ENCODE results near the gene DAPK1.

DAPK1 gene

DNA sequence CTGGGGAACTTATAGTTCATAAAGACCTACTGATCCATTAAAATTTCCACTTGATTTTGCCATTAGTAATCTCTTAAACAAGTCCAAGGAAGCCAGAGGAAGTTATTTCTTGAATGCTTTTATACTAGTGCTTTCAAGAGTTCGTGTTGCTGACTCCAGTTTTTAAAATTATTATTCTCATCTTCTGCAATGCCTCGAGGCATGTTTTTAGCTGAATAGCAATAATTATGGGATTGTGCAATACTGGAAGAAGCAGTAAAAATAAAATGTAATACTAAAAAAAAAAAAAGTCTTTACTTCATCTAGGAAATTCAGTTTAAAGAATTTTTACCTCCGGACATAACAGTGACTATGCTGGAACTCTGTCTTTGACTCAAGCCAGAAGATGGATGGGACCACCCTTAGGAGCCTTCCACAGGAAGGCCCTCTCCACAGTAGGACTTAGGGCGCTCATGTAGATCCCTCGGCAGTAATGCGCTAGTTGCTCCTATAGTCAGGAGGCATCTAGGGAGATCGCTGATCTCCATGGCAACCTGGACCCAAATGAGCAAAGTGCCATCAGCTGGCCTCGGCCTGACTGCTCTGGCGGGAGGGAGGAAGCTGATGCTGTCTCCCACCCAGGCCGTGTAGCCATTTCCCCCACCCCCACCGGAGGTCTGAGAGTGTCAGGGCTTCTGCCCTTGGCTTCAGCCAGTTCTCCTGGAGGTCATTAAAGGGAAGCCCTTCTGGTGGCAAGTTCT lies 56.7 kb downstream of the DAPK1 start:
- Histone ChIP-seq H3K36me3 (ENCODE audit: control insufficient read depth, low read length) (no peaks in the 10 kb centered on the region), H4K20me1 (ENCODE audit: control insufficient read depth, insufficient read depth, low read depth, low read length) (no peaks in the 10 kb centered on the region), H3K4me2 (ENCODE audit: low read length) (no peak overlapping the region), H3K9me3 (ENCODE audit: control insufficient read depth, insufficient read depth, low read length) (no peaks in the 10 kb centered on the region), H3K27ac (ENCODE audit: low read depth, low read length) (no peak overlapping the region), H3F3A (ENCODE audit: control insufficient read depth, insufficient read depth) (no peaks in the 10 kb centered on the region), H3K27me3 (ENCODE audit: control insufficient read depth, low read length) (no peaks in the 10 kb centered on the region), H3K9me2 (replicated peaks; ENCODE audit: control insufficient read depth, low read length) (no peaks in the 10 kb centered on the region), H3K79me2 (ENCODE audit: control insufficient read depth, low read length) (no peaks in the 10 kb centered on the region), H3K4me1 (ENCODE audit: control insufficient read depth, low read length) (no peaks in the 10 kb centered on the region), H3K4me3 (ENCODE audit: low read length) (no peak overlapping the region)
- no peak for TF ChIP-seq EZH2phosphoT487 (IDR thresholded peaks at IDR 0.05; ENCODE audit: borderline replicate concordance, low read length)
- TF ChIP-seq, protein P1, sequence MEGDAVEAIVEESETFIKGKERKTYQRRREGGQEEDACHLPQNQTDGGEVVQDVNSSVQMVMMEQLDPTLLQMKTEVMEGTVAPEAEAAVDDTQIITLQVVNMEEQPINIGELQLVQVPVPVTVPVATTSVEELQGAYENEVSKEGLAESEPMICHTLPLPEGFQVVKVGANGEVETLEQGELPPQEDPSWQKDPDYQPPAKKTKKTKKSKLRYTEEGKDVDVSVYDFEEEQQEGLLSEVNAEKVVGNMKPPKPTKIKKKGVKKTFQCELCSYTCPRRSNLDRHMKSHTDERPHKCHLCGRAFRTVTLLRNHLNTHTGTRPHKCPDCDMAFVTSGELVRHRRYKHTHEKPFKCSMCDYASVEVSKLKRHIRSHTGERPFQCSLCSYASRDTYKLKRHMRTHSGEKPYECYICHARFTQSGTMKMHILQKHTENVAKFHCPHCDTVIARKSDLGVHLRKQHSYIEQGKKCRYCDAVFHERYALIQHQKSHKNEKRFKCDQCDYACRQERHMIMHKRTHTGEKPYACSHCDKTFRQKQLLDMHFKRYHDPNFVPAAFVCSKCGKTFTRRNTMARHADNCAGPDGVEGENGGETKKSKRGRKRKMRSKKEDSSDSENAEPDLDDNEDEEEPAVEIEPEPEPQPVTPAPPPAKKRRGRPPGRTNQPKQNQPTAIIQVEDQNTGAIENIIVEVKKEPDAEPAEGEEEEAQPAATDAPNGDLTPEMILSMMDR (IDR thresholded peaks at IDR 0.05; ENCODE audit: low read depth, low read length, poor library complexity, severe bottlenecking), result no peak

DNA sequence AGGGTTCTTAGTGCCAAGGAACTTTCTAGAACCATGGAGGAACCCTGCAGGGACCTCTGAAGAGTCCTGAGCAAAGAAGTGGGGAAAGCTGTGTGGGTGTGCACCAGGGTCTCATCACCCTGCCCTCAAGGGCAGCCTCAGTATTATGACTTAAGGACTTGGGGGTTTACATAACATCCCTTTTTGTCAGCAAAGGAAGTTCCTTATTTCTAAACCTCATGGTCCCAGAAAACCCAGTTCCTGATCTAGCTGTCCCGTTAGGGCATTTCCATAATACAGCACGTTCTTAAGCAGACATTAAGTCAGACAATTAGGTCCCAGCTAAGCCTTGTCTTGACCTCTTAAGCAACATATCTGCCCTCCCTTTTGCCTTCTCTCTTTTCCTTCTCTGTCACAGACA lies 57.3 kb downstream of the DAPK1 start:
- Histone ChIP-seq H3K27ac (ENCODE audit: low read depth, low read length) (no peak overlapping the region), H3K36me3 (ENCODE audit: control insufficient read depth, low read length) (no peaks in the 10 kb centered on the region), H3K4me1 (ENCODE audit: control insufficient read depth, low read length) (no peaks in the 10 kb centered on the region), H3F3A (ENCODE audit: control insufficient read depth, insufficient read depth) (no peaks in the 10 kb centered on the region), H3K4me3 (ENCODE audit: low read length) (no peak overlapping the region), H3K27me3 (ENCODE audit: control insufficient read depth, low read length) (no peaks in the 10 kb centered on the region), H3K79me2 (ENCODE audit: control insufficient read depth, low read length) (no peaks in the 10 kb centered on the region), H3K9me2 (replicated peaks; ENCODE audit: control insufficient read depth, low read length) (no peaks in the 10 kb centered on the region), H3K4me2 (ENCODE audit: low read length) (no peak overlapping the region), H4K20me1 (ENCODE audit: control insufficient read depth, insufficient read depth, low read depth, low read length) (no peaks in the 10 kb centered on the region), H3K9me3 (ENCODE audit: control insufficient read depth, insufficient read depth, low read length) (no peaks in the 10 kb centered on the region)
- no peak for TF ChIP-seq EZH2phosphoT487 (IDR thresholded peaks at IDR 0.05; ENCODE audit: borderline replicate concordance, low read length)

DNA sequence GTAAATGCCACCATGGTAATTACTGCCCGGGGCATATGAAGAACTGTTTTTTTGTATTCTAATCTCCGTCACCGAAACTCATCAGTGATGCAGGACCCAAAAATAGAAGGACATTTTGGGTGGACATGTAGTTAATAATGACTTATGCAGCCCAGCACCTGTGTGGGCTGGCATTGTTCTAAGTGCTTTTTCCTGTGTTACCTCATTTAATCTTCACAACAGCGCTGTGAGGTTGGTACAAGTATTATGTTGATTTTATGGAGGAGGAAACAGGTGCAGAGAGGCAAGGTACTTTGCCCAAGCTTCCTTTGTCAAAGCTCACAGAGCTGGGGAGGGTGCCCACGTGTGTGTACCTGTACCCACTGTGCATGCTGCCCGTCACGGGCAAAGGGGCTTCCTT lies 58.4 kb downstream of the DAPK1 start:
- no peak for TF ChIP-seq EZH2phosphoT487 (IDR thresholded peaks at IDR 0.05; ENCODE audit: borderline replicate concordance, low read length)
- TF ChIP-seq, protein P1 (IDR thresholded peaks at IDR 0.05; ENCODE audit: low read depth, low read length, poor library complexity, severe bottlenecking), result no peak
- Histone ChIP-seq H3K9me2 (replicated peaks; ENCODE audit: control insufficient read depth, low read length) (no peaks in the 10 kb centered on the region), H4K20me1 (ENCODE audit: control insufficient read depth, insufficient read depth, low read depth, low read length) (no peaks in the 10 kb centered on the region), H3K79me2 (ENCODE audit: control insufficient read depth, low read length) (no peaks in the 10 kb centered on the region), H3K4me3 (ENCODE audit: low read length) (no peak overlapping the region), H3K36me3 (ENCODE audit: control insufficient read depth, low read length) (no peaks in the 10 kb centered on the region), H3K9me3 (ENCODE audit: control insufficient read depth, insufficient read depth, low read length) (no peaks in the 10 kb centered on the region), H3K4me2 (ENCODE audit: low read length) (no peak overlapping the region), H3F3A (ENCODE audit: control insufficient read depth, insufficient read depth) (no peaks in the 10 kb centered on the region), H3K27ac (ENCODE audit: low read depth, low read length) (no peak overlapping the region), H3K27me3 (ENCODE audit: control insufficient read depth, low read length) (no peaks in the 10 kb centered on the region), H3K4me1 (ENCODE audit: control insufficient read depth, low read length) (no peaks in the 10 kb centered on the region)

DNA sequence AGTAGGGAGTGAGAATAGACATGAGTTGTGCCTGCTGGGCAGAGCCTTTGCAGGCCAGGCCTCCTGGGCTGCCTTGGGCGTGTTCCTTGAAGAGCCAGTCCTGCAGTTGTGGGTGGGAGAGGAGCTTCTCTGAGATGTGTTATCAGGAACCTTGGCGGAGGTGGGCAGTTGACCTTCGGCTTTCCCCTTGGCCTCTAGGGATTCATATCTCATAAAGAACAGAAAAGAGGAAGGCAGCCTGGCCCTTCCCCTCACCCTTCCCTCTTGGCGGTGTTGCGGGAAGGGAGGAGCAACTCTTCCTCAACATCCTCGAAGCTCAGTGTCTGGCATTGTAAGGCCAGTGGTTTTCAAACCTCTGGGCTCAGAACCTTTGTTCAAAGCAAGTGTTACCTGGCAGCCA lies 59.2 kb downstream of the DAPK1 start:
- H3K36me3 ChIP-seq (ENCODE audit: control insufficient read depth, low read length), result no peaks in the 10 kb centered on the region
- no peaks in the 10 kb centered on the region for H3K79me2 ChIP-seq (ENCODE audit: control insufficient read depth, low read length)
- no peaks in the 10 kb centered on the region for H3K9me2 ChIP-seq (replicated peaks; ENCODE audit: control insufficient read depth, low read length)
- TF ChIP-seq, protein P1 (IDR thresholded peaks at IDR 0.05; ENCODE audit: low read depth, low read length, poor library complexity, severe bottlenecking), result no peak
- no peak for TF ChIP-seq EZH2phosphoT487 (IDR thresholded peaks at IDR 0.05; ENCODE audit: borderline replicate concordance, low read length)
- H3K4me1 ChIP-seq (ENCODE audit: control insufficient read depth, low read length), result no peaks in the 10 kb centered on the region
- no peak overlapping the region for H3K4me2 ChIP-seq (ENCODE audit: low read length)
- H3K4me3 ChIP-seq (ENCODE audit: low read length), result no peak overlapping the region
- H3K9me3 ChIP-seq (ENCODE audit: control insufficient read depth, insufficient read depth, low read length), result no peaks in the 10 kb centered on the region
- no peaks in the 10 kb centered on the region for H4K20me1 ChIP-seq (ENCODE audit: control insufficient read depth, insufficient read depth, low read depth, low read length)
- no peaks in the 10 kb centered on the region for H3K27me3 ChIP-seq (ENCODE audit: control insufficient read depth, low read length)
- no peak overlapping the region for H3K27ac ChIP-seq (ENCODE audit: low read depth, low read length)
- no peaks in the 10 kb centered on the region for H3F3A ChIP-seq (ENCODE audit: control insufficient read depth, insufficient read depth)
